Heart right ventricle (tissue), 16 donors: Measurements from ENCODE around the gene SMIM44. TPM values are rescaled to one million over a fixed set of nuclear protein-coding genes. Genes with fewer than 3 reads are reported as not detected.

ENCODE experiments used
- ATAC-seq, 8 donors: fragments of 200-7000 bp; cut with Tn5 transposase; one replicate each; pipeline ENCODE4 v1.9.1; 2020; ENCODE audit warnings: mild to moderate bottlenecking in 8 of 8, moderate library complexity in 8 of 8, moderate number of reproducible peaks in 1 of 8
- DNase-seq, 2 donors: peaks; one replicate each; pipeline ENCODE4 v3.0.0-alpha.2; 2020
- H3K27ac ChIP-seq, 10 donors: fragments of 200-600 bp; sonication (generic) in 2 of 10; one replicate each; pipeline versions ENCODE4 v1.5.0 to v1.8.0; 2020 to 2022; ENCODE audit warnings: mild to moderate bottlenecking in 3 of 10
- H3K27me3 ChIP-seq, 7 donors: fragments of 200-600 bp; one replicate each; pipeline ENCODE4 v1.8.0; 2021 to 2022; ENCODE audit warnings: mild to moderate bottlenecking in 2 of 7
- H3K36me3 ChIP-seq, 9 donors: fragments of 200-600 bp; sonication (generic) in 1 of 9; one replicate each; pipeline versions ENCODE4 v1.5.0 to v1.8.0; 2020 to 2022; ENCODE audit warnings: mild to moderate bottlenecking in 2 of 9
- H3K4me1 ChIP-seq, 9 donors: fragments of 200-600 bp; sonication (generic) in 1 of 9; one replicate each; pipeline versions ENCODE4 v1.5.0 to v1.8.0; 2020 to 2022; ENCODE audit warnings: mild to moderate bottlenecking in 4 of 9
- H3K4me3 ChIP-seq, 10 donors: fragments of 200-600 bp; sonication (generic) in 2 of 10; one replicate each; pipeline versions ENCODE4 v1.5.0 to v1.8.0; 2020 to 2022; ENCODE audit warnings: mild to moderate bottlenecking in 7 of 10, moderate library complexity in 2 of 10
- H3K9me3 ChIP-seq, 11 donors: fragments of 200-600 bp in 10 of 11; sonication (generic) in 2 of 11; one replicate each; pipeline versions ENCODE4 v1.5.0 to v1.8.0; 2013 to 2022; ENCODE audit warnings: mild to moderate bottlenecking in 2 of 11, control low read depth in 1 of 11, moderate library complexity in 1 of 11
- CTCF ChIP-seq, 9 donors: fragments of 200-600 bp; sonication (generic) in 2 of 9; IDR thresholded peaks; one replicate each; pipeline versions ENCODE4 v1.5.0 to v1.8.0; 2021 to 2022; ENCODE audit warnings: antibody characterized with exemption in 9 of 9, mild to moderate bottlenecking in 5 of 9, moderate library complexity in 1 of 9
- WGBS, 2 donors: extraction: QIAGEN DNeasy Blood & Tissue Kit; methylation state at CpG; one replicate each; pipeline ENCODE4 v1.1.7; 2013; ENCODE audit warnings: inconsistent platforms in 1 of 2; 5-methylcytosine and 5-hydroxymethylcytosine counted together
- intact Hi-C, 10 donors: fragments of 100-400 bp; cut with DNase I; formaldehyde crosslinking; loops; one replicate each; pipeline versions ENCODE4 v1.11.1 to v1.14.2; 2022
- polyA plus RNA-seq, 2 donors: library from polyadenylated mRNA; stranded (reverse); fragments of 200-250 nt; gene quantifications; one replicate each; pipeline ENCODE4 v1.2.3, GENCODE V29; 2013
- total RNA-seq, 10 donors: library from RNA; stranded (reverse); fragmentation: NEBNext Ultra II Directional in 3 of 10; extraction: Animal tissue kit (Norgen Biotek cat#: 25700) in 3 of 10; gene quantifications; one replicate each; pipeline versions ENCODE4 v1.2.1 to v1.2.4, GENCODE V29; 2021 to 2023
- donor health status: Arrhythmogenic right ventricular cardiomyopathy.
- donor health status: ischemic (EF 13 %, LVEDD 7.1; RV severe dilation, severe dysfunction).
- donor health status: healthy with polysubstance abuse.
- donor health status: DM: no; HTN: yes; CAD: no.
- donor health status: DM: no; HTN: no; CAD: no.
- donor health status: ischemic (EF 25% LVEDD 6.9; RV normal size, moderate dysfunction).
- donor health status: ischemic (EF 25% LVEDD 5.7; RV mildly dilated, moderate dysfunction).
- donor health status: healthy.
- donor health status: DM: yes; HTN: yes; CAD: no.
- donor health status: Ischemic cardiomyopathy.
- donor health status: ischemic (EF 35%, LVEDD 5.7; RV mildly dilated, moderate dysfunction).
- donor health status: nonischemic (EF 11% LVEDD 7.7; RV severe dilation, severe dysfunction).
- donor health status: DM: yes; HTN: yes; CAD: no.
- donor health status: PGD.
- donor health status: ischemic (EF 29% LVEDD 5.4; RV normal size, mild dysfunction).
- donor health status: nonischemic (EF 23%, LVEDD 6.1; RV moderate dilation, normal function).

SMIM44 gene
- total and polyA plus RNA-seq, 12 donors, result not detected

GRCh38 chr19:3494051-3494450, 10.8 kb upstream of the SMIM44 start:
- ATAC-seq, result peak in 4 of 8 donors; percentile 5 to 51 (median 38)
- H3K36me3 ChIP-seq, result peaks cover 0 to 81% (median 27%) of the 10 kb centered on the region in 9 donors

GRCh38 chr19:3493651-3494050, 10.4 kb upstream of the SMIM44 start:
- H3K9me3 ChIP-seq, result no peaks in the 10 kb centered on the region
- peaks cover 0 to under 1% (median 0%) of the 10 kb centered on the region in 9 donors for H3K4me1 ChIP-seq
- H3K27me3 ChIP-seq, result no peaks in the 10 kb centered on the region
- no peak overlapping the region for H3K27ac ChIP-seq
- no peak overlapping the region for H3K4me3 ChIP-seq
- no peak for TF ChIP-seq CTCF (IDR thresholded peaks at IDR 0.05)
- WGBS, 2 donors, result 94 to 97% methylated on average over 14 of the region's 14 CpGs
- H3K36me3 ChIP-seq, result peaks cover 0 to 81% (median 27%) of the 10 kb centered on the region in 9 donors
- ATAC-seq, result peak in 4 of 8 donors; percentile 5 to 24 (median 10)
- DNase-seq, result no peak
- intact Hi-C loops, result no loop called here

More at GRCh38 chr19:3494051-3494450, 10.8 kb upstream of the SMIM44 start:
- no peak for DNase-seq
- no peak for TF ChIP-seq CTCF (IDR thresholded peaks at IDR 0.05)
- Histone ChIP-seq H3K9me3 (no peaks in the 10 kb centered on the region), H3K27ac (no peak overlapping the region), H3K4me1 (peaks cover 0 to 5% (median 1%) of the 10 kb centered on the region in 9 donors), H3K27me3 (no peaks in the 10 kb centered on the region), H3K4me3 (no peak overlapping the region)
- WGBS, 2 donors, result 79 to 85% methylated on average over 15 of the region's 15 CpGs
- intact Hi-C loops, result no loop called here

- H3K27me3 ChIP-seq, result no peaks in the 10 kb centered on the region
- ATAC-seq (no peak), DNase-seq (no peak)
- no peak overlapping the region for H3K4me3 ChIP-seq
- H3K9me3 ChIP-seq, result no peaks in the 10 kb centered on the region
- TF ChIP-seq CTCF (IDR thresholded peaks at IDR 0.05), result no peak
- H3K27ac ChIP-seq, result no peak overlapping the region
- WGBS, 2 donors, result 94% methylated on average over 16 of the region's 16 CpGs
- no peaks in the 10 kb centered on the region for H3K4me1 ChIP-seq
- H3K36me3 ChIP-seq, result peaks cover 0 to 81% (median 27%) of the 10 kb centered on the region in 9 donors
- intact Hi-C loops, result no loop called here
Observed at GRCh38 chr19:3492919-3493318, 9.7 kb upstream of the SMIM44 start.

GRCh38 chr19:3492131-3492839, 9.0 kb upstream of the SMIM44 start:
- Histone ChIP-seq H3K4me1 (no peaks in the 10 kb centered on the region), H3K27ac (no peak overlapping the region), H3K27me3 (no peaks in the 10 kb centered on the region), H3K9me3 (no peaks in the 10 kb centered on the region), H3K4me3 (no peak overlapping the region), H3K36me3 (peaks cover 0 to 79% (median 27%) of the 10 kb centered on the region in 9 donors)
- WGBS, 2 donors, result 95% methylated on average over 40 to 45 of the region's 45 CpGs
- TF ChIP-seq CTCF (IDR thresholded peaks at IDR 0.05), result no peak
- intact Hi-C loops, result no loop called here
- DNase-seq, result no peak
- peak in 1 of 8 donors; percentile 19 for ATAC-seq
